Activated effector memory CD4-positive, alpha-beta T cell treated with Interleukin-2 at 50 U/mL for 16 hours (primary cell): ENCODE measurements around the gene HRH3.

ENCODE experiments used
- DNase-seq: peaks from one replicate; pipeline ENCODE4 v3.0.0-alpha.2; 2020

Gene HRH3

DNA sequence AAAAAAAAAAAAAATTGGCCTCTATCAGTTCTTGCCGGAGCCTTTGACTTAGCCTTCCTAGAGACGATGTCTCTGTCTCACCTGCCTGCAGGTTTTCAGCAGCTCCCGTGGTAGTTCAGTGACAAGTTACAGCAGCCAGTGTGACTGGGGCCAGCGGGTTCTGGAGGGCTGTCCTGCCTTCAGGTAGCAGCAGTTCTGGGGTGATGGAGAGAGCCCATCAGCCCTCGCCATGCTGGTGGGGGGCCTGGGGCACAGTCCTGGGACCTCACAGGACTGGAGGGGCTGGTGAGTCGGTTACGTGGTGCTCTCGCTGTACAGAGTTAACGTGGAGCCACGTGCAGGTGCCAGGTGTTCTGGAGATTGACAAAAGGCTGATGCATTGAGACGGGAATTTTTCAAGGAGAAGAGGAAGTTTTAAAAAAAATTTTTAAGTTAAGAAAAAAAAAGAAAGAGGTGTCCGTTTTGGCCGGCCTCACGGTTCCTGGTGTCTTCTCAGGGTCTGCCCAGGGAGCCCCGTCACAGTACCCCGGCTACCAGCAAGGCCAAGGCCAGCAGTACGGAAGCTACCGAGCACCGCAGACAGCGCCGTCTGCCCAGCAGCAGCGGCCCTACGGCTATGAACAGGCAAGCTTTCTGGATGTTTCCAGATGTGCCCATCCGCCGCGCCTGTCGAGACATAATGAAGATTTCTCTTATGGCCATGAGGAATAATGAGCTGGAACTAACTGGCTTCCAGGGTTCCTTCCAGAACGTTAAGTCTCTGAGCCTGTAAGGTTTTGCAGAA lies 45.9 kb downstream of the HRH3 start:
- no peak for DNase-seq

DNA sequence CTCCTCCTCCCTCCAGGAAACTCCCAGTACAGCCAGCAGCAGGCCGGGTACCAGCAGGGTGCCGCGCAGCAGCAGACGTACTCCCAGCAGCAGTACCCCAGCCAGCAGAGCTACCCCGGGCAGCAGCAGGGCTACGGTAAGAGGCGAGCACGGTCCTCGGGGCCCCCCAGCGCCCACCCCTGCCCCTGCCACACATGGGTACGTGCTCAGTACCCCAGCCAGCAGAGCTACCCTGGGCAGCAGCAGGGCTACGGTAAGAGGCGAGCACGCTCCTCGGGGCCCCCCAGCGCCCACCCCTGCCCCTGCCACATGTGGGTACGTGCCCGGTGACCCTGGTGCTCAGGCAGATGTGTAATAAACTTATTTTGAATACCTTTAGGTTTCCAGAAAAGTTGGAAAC lies 47.4 kb downstream of the HRH3 start:
- no peak for DNase-seq

DNA sequence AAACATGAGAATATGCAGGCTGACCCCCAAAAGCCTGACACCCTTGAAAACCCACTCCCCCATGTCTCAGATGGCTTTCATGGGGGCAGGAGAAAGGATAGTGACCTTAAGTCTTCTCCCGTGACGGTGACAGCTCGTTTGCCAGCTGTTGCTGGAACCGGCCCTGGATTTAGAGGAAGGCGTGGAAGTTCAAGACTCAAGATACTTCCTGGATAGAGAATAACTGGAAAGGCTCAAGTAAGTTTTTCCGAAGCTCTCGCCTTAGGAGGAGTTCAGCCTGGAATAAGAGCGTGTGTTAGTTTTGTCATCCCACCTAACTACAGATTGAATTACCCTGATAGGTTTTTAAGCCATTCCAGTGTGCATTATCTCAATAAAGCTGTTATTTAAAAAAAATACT lies 48.8 kb downstream of the HRH3 start:
- DNase-seq, result no peak

DNA sequence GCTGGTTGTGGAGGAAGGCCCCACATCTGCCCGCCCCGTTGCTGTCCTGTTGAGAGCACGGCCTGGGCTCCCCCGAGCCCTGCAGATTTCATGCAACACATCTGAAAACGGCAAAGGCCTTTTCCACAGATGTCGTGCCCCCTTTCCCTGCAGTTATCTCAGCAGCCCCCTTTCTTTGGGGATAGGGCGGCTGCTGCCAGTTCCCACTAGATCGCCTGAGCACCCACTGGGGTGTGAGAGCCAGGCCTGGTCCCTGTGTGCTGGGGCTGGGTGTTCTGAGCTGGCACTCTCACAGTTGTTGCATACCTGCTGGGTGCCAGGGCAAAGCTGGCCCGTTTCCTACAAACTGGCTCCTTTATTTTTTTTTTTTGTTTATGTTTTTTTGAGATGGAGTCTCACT lies 49.5 kb downstream of the HRH3 start:
- DNase-seq, result no peak

DNA sequence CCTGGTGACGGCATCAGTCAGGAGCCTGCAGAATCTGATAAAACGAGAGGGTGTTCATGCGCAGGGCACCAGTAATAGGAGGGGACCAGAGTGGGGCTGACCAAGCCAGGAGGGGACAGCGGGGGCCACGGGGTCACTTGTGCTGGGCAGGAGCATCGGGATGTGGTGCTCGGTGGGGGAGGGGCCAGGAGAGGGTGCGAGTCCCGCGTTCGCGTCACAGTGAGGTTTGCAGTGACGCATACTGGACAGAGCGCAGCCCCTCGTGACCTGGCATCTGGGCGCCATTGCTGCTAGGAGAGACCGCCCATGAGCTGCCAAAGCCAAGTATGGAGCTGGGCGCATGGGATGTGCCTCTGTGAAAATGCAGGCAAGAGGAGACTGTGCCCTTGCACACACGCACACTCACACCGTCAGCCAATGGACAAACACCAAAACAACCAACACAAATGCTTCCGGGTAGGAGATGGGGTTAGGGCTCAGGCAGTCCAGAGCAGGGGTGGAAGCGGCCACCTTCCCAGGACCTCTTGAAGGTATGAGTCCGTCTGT lies 51.1 kb downstream of the HRH3 start:
- DNase-seq, result no peak

DNA sequence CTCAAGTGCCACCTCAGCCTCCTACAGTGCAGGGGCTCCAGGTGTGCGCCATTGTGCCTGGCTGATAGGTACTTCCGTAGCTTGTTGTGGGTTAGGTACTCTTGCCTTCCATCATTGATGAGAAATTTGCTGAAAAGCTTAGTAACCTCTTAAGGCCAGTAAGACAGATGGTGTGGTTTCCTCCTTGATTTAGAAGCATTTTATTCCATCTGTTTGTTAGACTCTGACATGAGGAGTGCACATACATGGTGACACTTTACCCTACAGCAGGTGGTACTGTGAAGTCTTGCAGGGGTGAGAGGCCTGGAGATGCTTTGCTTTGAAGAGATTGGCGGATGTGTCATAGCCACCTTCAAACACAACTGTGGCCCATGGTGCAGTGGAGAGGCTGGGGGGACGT lies 52.0 kb downstream of the HRH3 start:
- DNase-seq, result no peak

DNA sequence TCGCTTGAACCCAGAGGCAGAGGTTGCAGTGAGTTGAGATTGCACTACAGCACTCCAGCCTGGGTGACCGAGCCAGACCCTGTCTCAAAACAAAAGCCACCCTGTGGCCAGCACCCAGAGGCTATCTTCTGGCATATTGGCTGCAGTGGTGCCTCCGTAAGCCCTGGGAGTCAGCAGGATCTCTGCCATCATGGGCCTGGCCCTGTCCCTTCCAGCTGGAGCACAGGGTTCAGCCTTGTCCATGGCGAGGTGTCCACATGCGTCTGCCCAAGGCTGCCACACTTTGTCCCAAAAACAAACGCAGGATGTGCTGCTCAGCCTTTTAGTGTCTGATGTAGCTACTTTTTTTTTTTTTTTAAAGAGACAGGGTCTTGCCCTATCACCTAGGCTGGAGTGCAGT lies 52.6 kb downstream of the HRH3 start:
- no peak for DNase-seq

DNA sequence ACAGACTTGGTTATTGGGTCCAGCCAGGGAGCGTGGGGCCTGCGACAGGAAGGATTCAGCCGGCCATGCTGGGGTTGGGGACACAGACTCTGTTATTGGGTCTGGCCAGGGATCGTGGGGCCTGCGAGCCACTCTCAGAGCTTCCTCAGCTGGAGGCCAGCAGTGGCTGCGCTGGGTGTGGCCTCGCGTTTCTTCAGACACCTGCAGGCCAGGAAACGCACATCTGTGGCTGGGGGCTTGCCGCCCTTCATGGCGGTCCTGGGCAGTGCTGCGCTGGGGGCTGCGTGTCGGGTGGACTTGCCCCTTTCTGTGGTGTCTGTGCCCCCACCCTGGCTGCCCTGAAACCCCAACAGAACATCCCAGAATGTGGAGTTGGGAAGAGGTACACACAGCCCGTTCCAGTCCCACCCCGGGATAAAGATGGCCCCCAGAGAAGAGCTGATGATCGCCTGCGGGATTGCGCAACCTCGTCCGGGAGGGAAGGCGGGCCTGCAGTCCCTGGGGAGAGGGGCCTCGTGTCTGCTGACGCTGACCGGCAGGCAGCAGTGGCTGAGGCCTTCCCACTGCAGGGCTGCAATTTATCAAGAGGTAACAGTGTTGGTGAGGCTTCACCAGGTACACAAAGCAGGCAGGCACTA lies 54.2 kb downstream of the HRH3 start:
- DNase-seq, result no peak
